NT2/D1 (cell line): Measurements from ENCODE around the gene TMEM14C.

Source experiments
- DNase-seq: peaks from one replicate; pipeline ENCODE4 v3.0.0-alpha.2; 2011; ENCODE audit warnings: low read depth, low spot score
- H3K27me3 ChIP-seq: 2 replicates; pipeline ENCODE4 v1.6.0; 2011; ENCODE audit warnings: mild to moderate bottlenecking; ENCODE audit not compliant: insufficient read length, insufficient read depth
- H3K36me3 ChIP-seq: 2 replicates; pipeline ENCODE4 v1.6.1; 2011; ENCODE audit warnings: mild to moderate bottlenecking, low read length, mixed read lengths; ENCODE audit not compliant: insufficient read depth, insufficient read length
- H3K4me1 ChIP-seq: 2 replicates; pipeline ENCODE4 v1.5.1; 2011; ENCODE audit not compliant: insufficient read depth, insufficient read length
- H3K4me3 ChIP-seq: 2 replicates; pipeline ENCODE4 v1.5.1; 2011; ENCODE audit warnings: low read depth; ENCODE audit not compliant: insufficient read length
- H3K9ac ChIP-seq: 2 replicates; pipeline ENCODE4 v1.6.0; 2011; ENCODE audit warnings: low read depth; ENCODE audit not compliant: insufficient read length
- H3K9me3 ChIP-seq: 2 replicates; pipeline ENCODE4 v1.5.1; 2011; ENCODE audit warnings: mild to moderate bottlenecking, low read length; ENCODE audit not compliant: insufficient read depth
- SUZ12 ChIP-seq: IDR thresholded peaks from 2 replicates; pipeline ENCODE4 v1.6.1; 2011; ENCODE audit not compliant: insufficient read length, insufficient read depth; ENCODE audit errors: extremely low read depth
- YY1 ChIP-seq: IDR thresholded peaks from 2 replicates; pipeline ENCODE4 v1.6.1; 2011; ENCODE audit not compliant: insufficient read length, insufficient read depth
- ZNF274 ChIP-seq: IDR thresholded peaks from 2 replicates; pipeline ENCODE4 v1.6.1; 2011; ENCODE audit warnings: mild to moderate bottlenecking, low read depth, low read length

Gene TMEM14C

DNA sequence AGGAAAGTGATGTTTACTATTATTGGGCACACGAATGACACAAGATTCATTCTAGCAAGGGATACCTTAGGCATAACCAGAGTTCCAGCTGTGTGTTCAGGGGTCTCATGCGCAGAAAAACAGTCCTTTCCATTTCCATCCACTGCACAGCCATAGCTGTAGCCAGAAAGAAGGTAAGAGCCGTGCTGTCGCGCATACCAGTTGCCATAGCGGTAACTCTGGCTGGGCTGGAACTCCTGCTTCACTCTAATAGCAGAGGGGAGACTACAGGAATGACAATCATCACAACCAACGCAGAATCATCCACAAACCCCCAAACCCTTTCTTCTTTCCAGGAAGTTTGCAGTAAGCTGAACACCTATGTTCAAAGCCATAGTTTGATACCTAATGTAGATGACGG, 36.0 kb upstream of the TMEM14C start:
- H3K9ac ChIP-seq, result no peak overlapping the region
- TF ChIP-seq ZNF274, result no peak
- TF ChIP-seq YY1, result no peak
- DNase-seq, result no peak

DNA sequence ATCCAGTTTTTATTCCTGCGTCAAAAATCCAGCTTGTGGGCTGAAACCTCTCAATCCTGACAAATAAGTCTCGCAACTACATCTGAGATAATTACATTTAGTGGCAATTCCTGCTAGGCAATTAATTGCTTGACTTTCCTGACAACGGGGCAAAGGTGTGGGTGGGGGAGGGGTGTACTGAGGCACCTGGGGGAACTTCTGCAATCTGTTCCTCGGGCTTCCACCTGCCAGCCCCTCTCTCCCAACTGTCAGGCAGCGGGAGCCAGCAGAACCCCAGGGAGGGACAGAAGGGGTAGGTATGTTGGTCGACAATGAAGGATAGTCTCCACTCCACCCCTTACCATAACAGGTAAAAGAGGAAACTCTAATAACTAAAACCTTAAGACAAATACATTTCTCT, 35.3 kb upstream of the TMEM14C start:
- no peak for DNase-seq
- H3K4me3 ChIP-seq, result no peak overlapping the region

More for the DNA sequence above, 36.0 kb upstream of the TMEM14C start:
- Histone ChIP-seq H3K27me3 (no peaks in the 10 kb centered on the region), H3K36me3 (no peaks in the 10 kb centered on the region), H3K4me3 (no peak overlapping the region), H3K9me3 (peaks cover 3% of the 10 kb centered on the region; the same call in 1 of the 2 replicates), H3K4me1 (no peaks in the 10 kb centered on the region)

DNA sequence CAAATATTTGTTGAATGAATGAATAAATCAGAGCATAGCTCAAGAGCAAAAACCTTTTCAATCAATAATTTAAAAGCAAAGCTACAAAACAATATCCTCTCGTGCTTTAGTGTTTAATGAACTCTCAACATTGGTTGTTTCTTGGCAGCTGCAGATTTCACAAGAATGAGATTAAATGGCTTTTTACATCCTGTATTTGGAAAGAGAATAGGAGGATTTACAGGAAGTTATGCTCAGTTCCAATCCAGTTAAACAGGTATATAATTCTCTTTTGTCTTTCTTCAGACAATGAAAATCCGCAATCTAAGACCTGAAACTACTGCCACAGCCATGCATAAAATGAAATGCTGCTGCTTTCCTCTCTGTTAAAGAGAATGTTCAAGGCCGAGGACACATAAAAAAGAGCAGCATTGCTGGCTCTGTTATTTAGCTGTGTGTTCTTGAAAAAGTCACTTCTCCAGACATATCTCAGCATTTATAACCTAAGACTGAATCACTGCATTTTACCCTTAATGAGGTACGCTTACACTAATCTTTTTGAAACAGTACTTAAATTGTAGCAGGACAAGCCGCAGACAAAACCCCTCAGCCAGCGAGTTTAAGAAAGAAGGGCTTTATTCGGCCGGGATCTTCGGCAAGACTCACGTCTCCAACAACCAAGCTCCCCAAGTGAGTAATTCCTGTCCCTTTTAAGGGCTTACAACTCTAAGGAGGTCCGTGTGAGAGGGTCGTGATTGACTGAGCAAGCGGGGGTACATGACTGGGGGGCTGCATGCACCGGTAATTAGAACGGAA, 32.0 kb upstream of the TMEM14C start:
- Histone ChIP-seq H3K9ac (no peak overlapping the region), H3K4me3 (no peak overlapping the region), H3K9me3 (peaks cover 7% of the 10 kb centered on the region; the same call in 1 of the 2 replicates), H3K36me3 (peaks cover 7% of the 10 kb centered on the region), H3K27me3 (no peaks in the 10 kb centered on the region), H3K4me1 (no peaks in the 10 kb centered on the region)
- no peak for DNase-seq
- no peak for TF ChIP-seq SUZ12
- TF ChIP-seq ZNF274, result no peak
- TF ChIP-seq YY1, result no peak

More for the DNA sequence above, 35.3 kb upstream of the TMEM14C start:
- no peak for TF ChIP-seq ZNF274
- no peak for TF ChIP-seq SUZ12
- no peak for TF ChIP-seq YY1
- no peaks in the 10 kb centered on the region for H3K4me1 ChIP-seq
- peaks cover 1% of the 10 kb centered on the region for H3K36me3 ChIP-seq
- no peaks in the 10 kb centered on the region for H3K27me3 ChIP-seq
- H3K9me3 ChIP-seq, result no peaks in the 10 kb centered on the region
- H3K9ac ChIP-seq, result no peak overlapping the region

DNA sequence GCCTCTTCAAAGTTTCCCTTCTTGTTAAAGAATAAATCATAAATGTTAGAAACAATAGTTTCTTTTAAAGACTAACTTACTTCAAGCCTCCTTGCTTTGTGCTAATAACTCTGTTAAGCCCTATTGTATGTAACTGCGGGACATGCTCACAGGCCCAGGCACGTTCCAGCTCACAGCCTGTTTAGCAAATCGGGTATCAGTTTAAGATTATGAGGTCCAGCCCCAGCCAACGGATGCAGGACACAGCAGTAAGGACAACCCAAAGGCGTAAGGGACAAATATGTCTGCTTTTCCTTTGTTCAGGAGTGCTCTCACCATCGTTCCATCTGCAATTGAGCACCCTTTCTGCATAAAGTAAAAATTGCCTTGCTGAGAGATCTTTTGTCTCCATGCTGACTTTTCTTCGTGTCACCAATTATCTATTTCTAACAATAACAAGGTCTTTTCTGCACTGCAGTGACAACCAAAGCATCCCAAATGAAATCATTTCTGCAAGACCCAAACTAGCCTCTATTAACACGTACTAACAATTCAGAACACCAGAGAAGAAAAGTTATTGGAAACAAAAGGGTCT, 29.8 kb upstream of the TMEM14C start:
- Histone ChIP-seq H3K9ac (peak overlapping the region; percentile 58), H3K9me3 (peaks cover 7% of the 10 kb centered on the region; the same call in 1 of the 2 replicates), H3K4me1 (no peaks in the 10 kb centered on the region), H3K27me3 (no peaks in the 10 kb centered on the region), H3K4me3 (peak overlapping the region; percentile 94), H3K36me3 (peaks cover 25% of the 10 kb centered on the region)
- TF ChIP-seq ZNF274 (no peak), SUZ12 (no peak), YY1 (no peak)
- no peak for DNase-seq

- H3K36me3 ChIP-seq, result peaks cover 39% of the 10 kb centered on the region
- no peaks in the 10 kb centered on the region for H3K27me3 ChIP-seq
- TF ChIP-seq ZNF274 (no peak), SUZ12 (no peak), YY1 (no peak)
- H3K4me3 ChIP-seq, result peak within 1 kb of the TSS; percentile 94
- peak within 1 kb of the TSS; percentile 97 for H3K9ac ChIP-seq
- H3K9me3 ChIP-seq, result peaks cover 7% of the 10 kb centered on the region; the same call in 1 of the 2 replicates
- no peaks in the 10 kb centered on the region for H3K4me1 ChIP-seq
- peak; percentile 80 for DNase-seq
Observed at GRCh38 chr6:10694302-10695085, 28.4 kb upstream of the TMEM14C start, which contains the start of the genes C6orf52 and PAK1IP1. C6orf52 (minus strand) TSS chr6:10694616; CDS start chr6:10687550, 7,066 bp downstream. PAK1IP1 (plus strand) TSS chr6:10694972; CDS start chr6:10694986, 14 bp downstream.

GRCh38 chr6:10695086-10695657, 27.7 kb upstream of the TMEM14C start:
- H3K9ac ChIP-seq, result peak overlapping the region; percentile 97
- peak overlapping the region; percentile 94 for H3K4me3 ChIP-seq
- DNase-seq, result no peak
- H3K36me3 ChIP-seq, result peaks cover 43% of the 10 kb centered on the region
- no peaks in the 10 kb centered on the region for H3K4me1 ChIP-seq
- peaks cover 7% of the 10 kb centered on the region; the same call in 1 of the 2 replicates for H3K9me3 ChIP-seq
- no peak for TF ChIP-seq SUZ12
- no peak for TF ChIP-seq ZNF274
- no peak for TF ChIP-seq YY1
- H3K27me3 ChIP-seq, result no peaks in the 10 kb centered on the region
